Neural progenitor cell (in vitro differentiated cells): ENCODE data around the gene GNG7.

Experiments
- EZH2 ChIP-seq: fragments of 200-600 bp; sonication (generic); IDR thresholded peaks from 2 replicates; pipeline ENCODE4 v1.6.1; 2017; ENCODE audit warnings: antibody characterized with exemption, mild to moderate bottlenecking, moderate library complexity
- TF ChIP-seq, protein P1 (sequence below): fragments of 200-600 bp; sonication (generic); IDR thresholded peaks from 2 replicates; pipeline ENCODE4 v1.5.1; 2017; ENCODE audit warnings: antibody characterized with exemption, mild to moderate bottlenecking

DNA sequence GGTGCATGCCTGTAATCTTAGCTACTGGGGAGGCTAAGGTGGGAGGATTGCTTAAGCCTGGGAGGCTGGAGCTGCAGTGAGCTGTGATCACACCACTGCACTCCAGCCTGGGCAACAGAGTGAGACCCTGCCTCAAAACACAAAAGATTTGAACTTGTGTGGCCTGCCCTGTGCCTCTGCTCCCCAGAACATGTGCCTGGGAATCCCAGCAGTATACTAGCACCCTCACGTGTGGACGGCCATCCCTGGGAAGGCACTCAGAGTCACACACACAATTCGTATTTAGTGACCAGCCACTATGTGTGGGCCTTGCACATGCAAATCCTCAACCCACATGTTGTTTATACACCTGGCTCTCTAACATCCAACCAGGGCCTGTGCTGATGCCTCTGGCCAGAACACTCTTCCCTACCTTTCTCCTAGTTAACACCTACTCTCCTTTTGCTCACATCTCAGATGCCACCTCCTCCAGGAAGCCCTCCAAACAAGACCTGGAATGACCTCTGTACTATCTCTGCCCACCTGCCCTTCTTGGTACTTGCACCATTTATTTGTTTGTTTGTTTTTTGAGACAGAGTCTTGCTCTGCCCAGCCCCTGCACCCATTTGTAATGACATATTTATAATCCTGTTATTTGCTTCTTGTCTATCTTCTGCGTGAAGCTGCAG lies 218.9 kb downstream of the GNG7 start:
- TF ChIP-seq, protein P1, sequence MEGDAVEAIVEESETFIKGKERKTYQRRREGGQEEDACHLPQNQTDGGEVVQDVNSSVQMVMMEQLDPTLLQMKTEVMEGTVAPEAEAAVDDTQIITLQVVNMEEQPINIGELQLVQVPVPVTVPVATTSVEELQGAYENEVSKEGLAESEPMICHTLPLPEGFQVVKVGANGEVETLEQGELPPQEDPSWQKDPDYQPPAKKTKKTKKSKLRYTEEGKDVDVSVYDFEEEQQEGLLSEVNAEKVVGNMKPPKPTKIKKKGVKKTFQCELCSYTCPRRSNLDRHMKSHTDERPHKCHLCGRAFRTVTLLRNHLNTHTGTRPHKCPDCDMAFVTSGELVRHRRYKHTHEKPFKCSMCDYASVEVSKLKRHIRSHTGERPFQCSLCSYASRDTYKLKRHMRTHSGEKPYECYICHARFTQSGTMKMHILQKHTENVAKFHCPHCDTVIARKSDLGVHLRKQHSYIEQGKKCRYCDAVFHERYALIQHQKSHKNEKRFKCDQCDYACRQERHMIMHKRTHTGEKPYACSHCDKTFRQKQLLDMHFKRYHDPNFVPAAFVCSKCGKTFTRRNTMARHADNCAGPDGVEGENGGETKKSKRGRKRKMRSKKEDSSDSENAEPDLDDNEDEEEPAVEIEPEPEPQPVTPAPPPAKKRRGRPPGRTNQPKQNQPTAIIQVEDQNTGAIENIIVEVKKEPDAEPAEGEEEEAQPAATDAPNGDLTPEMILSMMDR: no peak
- no peak for TF ChIP-seq EZH2
